Stimulated activated CD4-positive, alpha-beta T cell treated with anti-CD3 and anti-CD28 coated beads, TNF-alpha, amount 100 ng/mL, for 24 hours (primary cell): Measurements from ENCODE around the gene TIMM44.
"Not testable (repeated sequence)": the region's sequence is repeated elsewhere in the genome, so short reads cannot be mapped to it uniquely, and the experiment has no call there.

Experiments used
- DNase-seq, 3 experiments: peaks; one replicate each; pipeline ENCODE4 v3.0.0-alpha.2; 2020; ENCODE audit warnings: low read depth in 3 of 3

The TIMM44 gene

GRCh38 chr19:7925171-7925851 lies 18.2 kb downstream of the TIMM44 start:
- DNase-seq: peak; percentile 46 to 75 (median 52)

DNA sequence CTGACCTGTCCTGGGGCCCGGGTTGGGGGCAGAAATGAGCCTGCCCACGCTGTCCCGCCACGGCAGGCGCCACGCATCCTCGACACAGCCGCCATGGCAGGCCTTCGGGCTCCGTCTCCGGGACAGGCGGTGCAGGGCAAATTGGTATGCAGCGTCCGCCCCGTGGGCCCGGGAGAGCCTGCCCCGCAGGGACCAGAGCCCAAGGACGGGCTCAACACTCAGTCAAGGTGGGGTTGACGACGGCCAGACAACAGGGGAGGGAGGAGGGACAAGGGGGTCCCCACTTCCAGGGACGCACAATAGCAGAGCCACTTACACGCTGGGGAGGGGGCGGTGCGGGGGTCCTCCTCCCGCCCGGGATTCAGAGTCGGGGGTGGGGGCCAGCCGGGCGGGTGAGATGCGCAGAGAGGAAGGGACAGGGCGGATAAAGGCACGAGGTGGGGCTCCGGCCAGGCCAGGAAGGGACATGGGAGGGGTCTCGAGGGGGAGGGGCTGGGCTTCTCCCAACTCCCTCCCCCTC lies 18.8 kb downstream of the TIMM44 start:
- no peak for DNase-seq

DNA sequence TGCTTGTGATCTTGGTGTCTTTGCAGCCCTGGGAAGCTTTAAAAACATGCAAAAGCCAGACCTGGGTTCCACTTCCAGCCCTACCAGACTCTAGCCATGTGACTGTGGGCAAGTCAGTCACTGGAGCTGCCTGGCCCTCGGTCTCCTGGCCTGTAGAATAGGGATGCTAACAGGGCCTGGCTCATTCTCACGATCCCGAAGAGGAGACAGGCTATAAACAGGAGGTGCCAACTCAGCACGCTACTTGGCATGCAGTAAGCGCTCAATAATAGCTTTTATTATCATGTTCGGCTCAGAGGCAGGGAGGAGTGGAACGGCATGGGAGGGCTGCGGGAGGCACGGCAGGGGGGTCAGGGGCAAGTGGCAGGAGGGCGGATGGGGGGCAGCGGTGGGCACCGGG lies 19.2 kb downstream of the TIMM44 start:
- DNase-seq: no peak

- DNase-seq: no peak
Measured at GRCh38 chr19:7923295-7924191, 19.9 kb downstream of the TIMM44 start.

GRCh38 chr19:7922836-7923195 lies 20.6 kb downstream of the TIMM44 start:
- DNase-seq: no peak

GRCh38 chr19:7921967-7922835 lies 21.3 kb downstream of the TIMM44 start:
- no peak for DNase-seq

- no peak for DNase-seq
Measured at GRCh38 chr19:7921302-7921966, 22.0 kb downstream of the TIMM44 start.

- DNase-seq: peak; percentile 98 to 99 (median 99)
Measured at GRCh38 chr19:7920519-7921301, 22.8 kb downstream of the TIMM44 start.

- DNase-seq: peak; percentile 93 to 96 (median 94)
Measured at GRCh38 chr19:7919610-7920518, 23.6 kb downstream of the TIMM44 start, which contains the start of gene SNAPC2. Gene SNAPC2 (plus strand): TSS chr19:7920338. CDS start chr19:7920367, 29 bp downstream.

- DNase-seq: no peak
Measured at GRCh38 chr19:7918615-7919421, 24.6 kb downstream of the TIMM44 start.

- not testable (repeated sequence) for DNase-seq
Measured at GRCh38 chr19:7918062-7918614, 25.3 kb downstream of the TIMM44 start.

DNA sequence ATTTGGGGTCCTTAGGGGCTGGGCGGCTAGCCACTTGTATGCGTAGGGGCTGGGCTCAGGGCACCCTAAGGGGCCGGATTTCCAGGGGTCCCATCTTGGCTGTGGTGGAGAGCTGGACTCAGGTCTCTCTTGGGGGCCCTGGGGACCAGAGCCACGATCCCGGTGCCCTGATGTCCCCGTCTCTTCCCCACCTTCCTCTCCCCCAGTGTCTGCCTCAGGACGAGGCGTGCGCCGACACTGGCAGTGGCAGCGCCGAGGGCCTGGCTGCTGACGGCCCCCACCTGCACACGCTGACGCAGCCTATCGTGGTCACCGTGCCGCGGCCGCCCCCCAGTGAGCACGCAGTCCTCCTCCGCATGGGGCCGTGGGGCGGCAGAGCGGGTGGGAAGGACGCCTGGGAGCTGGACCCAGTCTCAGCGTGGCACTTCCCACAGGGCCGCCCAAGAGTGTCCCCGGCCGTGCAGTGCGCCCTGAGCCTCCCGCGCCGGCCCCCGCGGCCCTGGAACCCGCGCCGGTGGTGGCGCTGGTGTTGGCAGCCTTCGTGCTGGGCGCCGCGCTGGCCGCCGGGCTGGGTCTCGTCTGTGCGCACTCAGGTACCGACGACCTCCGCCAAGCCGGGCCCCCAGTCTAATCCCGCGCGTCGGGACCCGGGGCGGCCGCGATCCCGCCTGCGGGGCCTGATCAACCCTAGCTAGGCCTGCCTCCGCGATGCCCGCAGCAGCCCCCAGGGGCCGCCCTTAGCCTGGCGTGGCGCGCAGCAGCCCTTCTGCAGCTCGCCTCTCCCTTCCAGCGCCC lies 26.0 kb downstream of the TIMM44 start:
- peak in 2 of 3 experiments; percentile 25 to 59 for DNase-seq

DNA sequence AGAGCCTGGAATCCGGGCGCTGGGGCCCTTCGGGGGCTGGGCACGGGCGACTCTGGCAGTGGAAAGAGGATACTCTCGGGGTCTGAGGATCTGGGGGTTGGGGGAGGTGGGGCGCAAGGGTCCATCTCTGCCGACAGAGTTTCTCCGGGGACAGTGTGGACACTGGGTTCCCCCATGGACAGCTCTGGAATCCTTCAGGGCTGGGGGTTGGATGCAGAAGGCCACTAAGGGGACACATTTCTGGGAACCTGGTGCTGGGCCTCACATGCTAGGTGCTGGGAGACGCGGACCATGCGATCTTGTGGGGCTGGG lies 26.6 kb downstream of the TIMM44 start:
- DNase-seq: no peak

DNA sequence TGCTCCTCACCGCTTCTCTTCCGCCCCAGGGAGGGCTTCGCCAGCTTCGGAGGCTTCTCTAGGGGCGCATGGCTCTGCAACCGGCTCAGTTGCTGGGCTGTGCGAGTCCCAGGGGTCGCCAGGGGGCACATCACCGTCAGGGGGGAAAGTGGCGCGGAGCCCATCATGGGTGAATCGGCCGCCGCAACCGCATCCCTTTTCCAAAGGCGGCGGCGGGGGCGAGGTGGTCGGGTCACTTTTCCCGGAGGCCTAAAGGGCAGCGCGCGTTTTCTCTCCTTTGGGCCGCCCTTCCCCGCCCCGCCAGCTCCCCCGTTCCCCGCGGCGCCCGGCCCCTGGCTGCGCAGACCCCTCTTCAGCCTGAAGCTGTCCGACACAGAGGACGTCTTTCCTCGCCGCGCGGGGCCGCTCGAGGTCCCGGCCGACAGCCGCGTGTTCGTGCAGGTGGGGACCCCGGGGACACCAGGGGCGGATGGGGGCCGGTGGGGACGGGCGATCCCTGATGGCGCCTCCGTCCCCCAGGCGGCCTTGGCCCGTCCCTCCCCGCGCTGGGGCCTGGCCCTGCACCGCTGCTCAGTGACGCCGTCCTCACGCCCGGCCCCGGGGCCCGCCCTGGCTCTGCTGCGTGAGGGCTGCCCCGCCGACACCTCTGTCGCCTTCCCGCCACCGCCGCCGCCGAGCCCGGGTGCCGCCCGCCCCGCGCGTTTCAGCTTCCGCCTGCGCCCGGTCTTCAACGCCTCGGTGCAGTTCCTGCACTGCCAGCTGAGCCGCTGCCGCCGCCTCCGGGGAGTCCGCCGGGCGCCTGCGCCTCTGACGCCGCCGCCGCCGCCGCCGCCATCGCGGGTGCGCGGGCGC lies 27.1 kb downstream of the TIMM44 start:
- DNase-seq: peak; percentile 26 to 62 (median 31)

DNA sequence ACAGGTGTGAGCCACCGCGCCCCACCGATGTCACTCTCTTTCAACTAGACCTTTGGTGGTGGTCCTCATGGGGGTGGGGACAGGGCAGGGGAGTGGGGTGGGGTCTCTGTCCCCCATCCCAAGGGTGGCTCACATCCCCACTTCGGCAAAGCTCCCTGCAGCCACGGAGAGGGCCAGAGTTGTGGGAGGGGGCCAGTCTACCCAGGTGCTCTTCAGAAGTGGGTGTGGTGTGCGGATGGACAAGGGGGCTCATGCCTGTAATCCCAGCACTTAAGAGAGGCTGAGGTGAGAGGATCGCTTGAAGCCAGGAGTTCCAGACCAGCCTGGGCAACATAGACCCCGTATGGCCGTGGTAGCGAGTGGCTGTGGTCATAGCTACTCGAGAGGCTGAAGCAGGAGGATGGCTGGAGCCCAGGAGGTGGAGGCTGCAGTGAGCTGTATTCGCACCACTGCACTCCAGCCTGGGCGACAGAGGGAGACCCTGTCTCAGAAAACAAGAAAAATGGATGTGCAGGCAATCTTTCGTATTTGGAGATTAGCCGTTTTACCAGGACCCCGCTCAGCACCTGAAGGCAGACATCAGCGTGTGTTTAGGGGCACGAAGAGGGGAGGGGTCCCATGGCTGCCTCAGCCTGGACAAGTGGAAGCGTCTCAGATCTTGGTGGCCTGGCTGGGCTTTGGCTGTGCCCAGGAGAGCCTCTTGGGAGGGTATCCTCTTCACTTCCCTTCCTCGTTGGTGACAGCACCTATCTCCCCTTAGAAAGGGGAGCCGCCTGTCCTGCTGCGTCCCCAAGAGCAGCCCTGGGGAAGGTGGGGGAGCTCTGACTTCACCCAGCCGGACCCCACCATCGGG lies 28.0 kb downstream of the TIMM44 start:
- DNase-seq: no peak
